K562 (cell line): ENCODE data around the gene CFDP1. TPM values are rescaled to one million over a fixed set of nuclear protein-coding genes. Genes with fewer than 3 reads are reported as not detected.

Experiments used
- ATAC-seq: fragments of 200-7000 bp; cut with Tn5 transposase; 3 replicates; pipeline ENCODE4 v1.9.1; 2020; ENCODE audit warnings: moderate library complexity
- BruUV-seq: library from RNA; stranded (reverse); fragments of 400-500 nt; replicated peaks from 2 replicates; lab custom pipeline; 2021; lab: Mats Ljungman, UMichigan
- CTCF ChIA-PET: fragments of 300-600 bp; formaldehyde crosslinking; extraction: SDS; loops from one replicate; lab custom pipeline; 2021; ENCODE audit warnings: low intra/inter-chr PET ratio; lab: Yijun Ruan, JAX
- POLR2A ChIA-PET: fragments of 300-600, 350-650 bp; sonication (Branson Sonifier 250); formaldehyde crosslinking; extraction: SDS; loops from one replicate; lab custom pipeline; 2021; ENCODE audit warnings: antibody characterized with exemption, inconsistent platforms; lab: Yijun Ruan, JAX
- DNase-seq, 4 experiments: peaks; one replicate each; pipeline versions ENCODE4 v3.0.0 to v3.0.0-alpha.2; 2011 to 2018; ENCODE audit warnings: low spot score in 3 of 4, mixed read lengths in 3 of 4; ENCODE audit errors: extremely low read depth in 1 of 4
- FAIRE-seq: peaks from 2 replicates; lab custom pipeline; 2011; peaks lifted over from hg19 to GRCh38; lab: Jason Lieb, UNC
- H2AFZ ChIP-seq: 2 replicates; pipeline ENCODE4 v1.6.0; 2011; ENCODE audit warnings: low read depth, low read length, control low read depth, inconsistent platforms
- H3K27ac ChIP-seq: fragments of 200-600 bp; 3 replicates; pipeline ENCODE4 v1.8.0; 2011; ENCODE audit warnings: low read depth, mild to moderate bottlenecking, control low read depth, inconsistent platforms, low read length, moderate library complexity, mixed read lengths; ENCODE audit errors: extremely low read depth
- H3K27me3 ChIP-seq, 2 experiments: fragments of 300-600 bp in 1 of 2; 2 replicates in 1 of 2; 3 replicates in 1 of 2; pipeline versions ENCODE4 v1.6.0 to v1.8.0; 2011; ENCODE audit warnings: inconsistent platforms in 2 of 2, low read length in 2 of 2, mild to moderate bottlenecking in 1 of 2, mixed read lengths in 1 of 2, moderate library complexity in 1 of 2; ENCODE audit not compliant: control insufficient read depth in 2 of 2, insufficient read depth in 2 of 2
- H3K36me3 ChIP-seq: fragments of 300-600 bp; 3 replicates; pipeline ENCODE4 v1.8.0; 2011; ENCODE audit warnings: mild to moderate bottlenecking, low read length, inconsistent platforms; ENCODE audit not compliant: control insufficient read depth, insufficient read depth
- H3K4me1 ChIP-seq, 2 experiments: fragments of 200-600 bp in 1 of 2; replicated peaks in 1 of 2; 2 replicates in 1 of 2; 3 replicates in 1 of 2; pipeline versions ENCODE4 v1.5.1 to v1.8.0; 2011; ENCODE audit warnings: inconsistent platforms in 2 of 2, low read length in 2 of 2, mild to moderate bottlenecking in 1 of 2, mixed read lengths in 1 of 2, moderate library complexity in 1 of 2; ENCODE audit not compliant: control insufficient read depth in 2 of 2, insufficient read depth in 2 of 2
- H3K4me2 ChIP-seq: 2 replicates; pipeline ENCODE4 v1.6.1; 2011; ENCODE audit warnings: low read length, control low read depth, inconsistent platforms, mixed read lengths; ENCODE audit not compliant: insufficient read depth
- H3K4me3 ChIP-seq: fragments of 200-600 bp; sonication (generic), shearing (Covaris generic); 2 replicates; pipeline ENCODE4 v1.5.1; 2016; ENCODE audit warnings: control low read depth, inconsistent platforms
- H3K79me2 ChIP-seq: fragments of 200-600 bp; 3 replicates; pipeline ENCODE4 v1.8.0; 2011; ENCODE audit warnings: low read length, inconsistent platforms; ENCODE audit not compliant: control insufficient read depth, insufficient read depth
- H3K9ac ChIP-seq, 2 experiments: 2 replicates each; pipeline versions ENCODE4 v1.6.0 to v1.6.1; 2011; ENCODE audit warnings: low read depth in 2 of 2, low read length in 2 of 2, control low read depth in 1 of 2, inconsistent platforms in 1 of 2, mild to moderate bottlenecking in 1 of 2, mixed read lengths in 1 of 2; ENCODE audit not compliant: insufficient read depth in 1 of 2
- H3K9me1 ChIP-seq: one replicate; pipeline ENCODE4 v1.6.0; 2011; ENCODE audit warnings: inconsistent platforms, mild to moderate bottlenecking, low read length, moderate library complexity; ENCODE audit not compliant: control insufficient read depth, insufficient read depth
- H3K9me3 ChIP-seq: replicated peaks from 2 replicates; pipeline ENCODE4 v1.5.1; 2011; ENCODE audit warnings: low read depth, low read length, inconsistent platforms; ENCODE audit not compliant: control insufficient read depth, insufficient read depth
- H4K20me1 ChIP-seq: replicated peaks from 2 replicates; pipeline ENCODE4 v1.6.1; 2011; ENCODE audit warnings: low read length, inconsistent platforms, mixed read lengths; ENCODE audit not compliant: control insufficient read depth, insufficient read depth
- DLX4 ChIP-seq: fragments of 250-450 bp; sonication (Bioruptor Pico); IDR thresholded peaks from 2 replicates; pipeline ENCODE4 v1.6.1; 2021; ENCODE audit warnings: mild to moderate bottlenecking
- DMBX1 ChIP-seq: fragments of 250-450 bp; sonication (Bioruptor Pico); IDR thresholded peaks from 2 replicates; pipeline ENCODE4 v1.8.0; 2022; ENCODE audit warnings: inconsistent platforms, mild to moderate bottlenecking, moderate library complexity, borderline replicate concordance
- ELF1 ChIP-seq: fragments of 200-800 bp; sonication (Bioruptor generic); IDR thresholded peaks from 2 replicates; pipeline ENCODE4 v1.6.1; 2016; ENCODE audit warnings: missing genetic modification characterization, missing compliant biosample characterization
- FOXJ2 ChIP-seq: fragments of 200-800 bp; sonication (Bioruptor generic); IDR thresholded peaks from 2 replicates; pipeline ENCODE4 v1.6.1; 2016; ENCODE audit warnings: missing genetic modification characterization, missing compliant biosample characterization
- HNRNPL ChIP-seq: fragments of 200-400 bp; formaldehyde crosslinking; IDR thresholded peaks from 2 replicates; pipeline ENCODE4 v1.6.1; 2017; ENCODE audit warnings: low read depth, mild to moderate bottlenecking, low read length
- MAX ChIP-seq: sonication (generic); formaldehyde crosslinking; IDR thresholded peaks from 2 replicates; pipeline ENCODE4 v1.9.0; 2022; ENCODE audit warnings: mild to moderate bottlenecking, missing genetic modification reagents
- MBD2 ChIP-seq: sonication (generic); IDR thresholded peaks from 2 replicates; pipeline ENCODE4 v1.6.1; 2016; ENCODE audit warnings: low read depth, borderline replicate concordance
- MTA1 ChIP-seq: fragments of 450-650 bp; IDR thresholded peaks from 2 replicates; pipeline ENCODE4 v1.6.1; 2017; ENCODE audit warnings: borderline replicate concordance
- PTRF ChIP-seq: fragments of 450-650 bp; IDR thresholded peaks from 2 replicates; pipeline ENCODE4 v1.6.1; 2016; ENCODE audit warnings: mild to moderate bottlenecking, missing genetic modification characterization, missing compliant biosample characterization
- RBFOX2 ChIP-seq: fragments of 200-400 bp; formaldehyde crosslinking; IDR thresholded peaks from 2 replicates; pipeline ENCODE4 v1.6.1; 2017; ENCODE audit warnings: low read depth, mild to moderate bottlenecking, low read length, moderate library complexity
- RFX5 ChIP-seq: IDR thresholded peaks from 2 replicates; pipeline ENCODE4 v1.6.1; 2011; ENCODE audit warnings: low read depth, mild to moderate bottlenecking, improper control_type of control experiment, low read length
- RNF2 ChIP-seq: sonication (generic); IDR thresholded peaks from 2 replicates; pipeline ENCODE4 v1.6.1; 2016
- XRCC4 ChIP-seq: IDR thresholded peaks from one replicate; pipeline ENCODE4 v1.6.1; 2011; ENCODE audit not compliant: insufficient read depth, insufficient read length; ENCODE audit errors: extremely low read depth
- ZBTB1 ChIP-seq: sonication (generic); formaldehyde crosslinking; IDR thresholded peaks from 2 replicates; pipeline ENCODE4 v1.8.1; 2023; ENCODE audit warnings: missing genetic modification reagents, low read depth, mild to moderate bottlenecking, borderline replicate concordance
- ZNF354B ChIP-seq: fragments of 250-450 bp; sonication (Bioruptor Pico); IDR thresholded peaks from 2 replicates; pipeline ENCODE4 v1.4.0; 2020
- ZNF79 ChIP-seq: fragments of 250-450 bp; sonication (Bioruptor Pico); IDR thresholded peaks from 2 replicates; pipeline ENCODE4 v1.4.0; 2020; ENCODE audit warnings: low read depth, mild to moderate bottlenecking, moderate library complexity
- ZSCAN29 ChIP-seq: fragments of 450-650 bp; IDR thresholded peaks from 2 replicates; pipeline ENCODE4 v1.6.1; 2017
- WGBS: fragments of 100-300 bp; shearing (Covaris generic); methylation state at CpG from one replicate; pipeline ENCODE4 v1.1.6; 2016; ENCODE audit warnings: low coverage, mixed read lengths; ENCODE audit not compliant: insufficient coverage; ENCODE audit errors: missing lambda C conversion rate; 5-methylcytosine and 5-hydroxymethylcytosine counted together
- in situ Hi-C: fragments of 300-500 bp; cut with MboI; formaldehyde crosslinking; loops from 4 replicates; pipeline ENCODE4 v1.15.0; 2018; ENCODE audit warnings: inconsistent platforms, mixed read lengths
- intact Hi-C: fragments of 100-400 bp; cut with micrococcal nuclease; formaldehyde crosslinking; loops from 2 replicates; pipeline ENCODE4 v1.14.2; 2022
- polyA plus RNA-seq, 8 experiments: library from polyadenylated mRNA; depleted of rRNA in 4 of 8; stranded (reverse) in 5 of 8; unstranded in 3 of 8; fragments of >200 nt; fragmentation: Nextera tagmentation in 2 of 8; fragmentation: Illumina TruSeq in 1 of 8; extraction: Ambion mirVana in 2 of 8; extraction: Trizol in 1 of 8; gene quantifications; 2 replicates each; pipeline versions ENCODE4 v1.2.1 to v1.2.3, GENCODE V29; 2011 to 2014; ENCODE audit warnings: inconsistent platforms in 1 of 8, missing spikeins in 1 of 8
- total RNA-seq, 7 experiments: library from RNA; depleted of rRNA in 6 of 7; stranded (reverse); fragments of >200 nt in 6 of 7; fragmentation: Illumina TruSeq in 2 of 7; extraction: Trizol in 2 of 7; gene quantifications; 2 replicates each; pipeline versions ENCODE4 v1.2.1 to v1.2.3, GENCODE V29; 2011 to 2021; ENCODE audit warnings: low replicate concordance in 1 of 7
- TF ChIP-seq, protein P1 (sequence below), 3 experiments: fragments of 200-800 bp in 1 of 3; sonication (Bioruptor generic) in 1 of 3; sonication (generic) in 1 of 3; formaldehyde crosslinking in 1 of 3; IDR thresholded peaks; 2 replicates each; pipeline versions ENCODE4 v1.6.1 to v1.8.0; 2016 to 2022; ENCODE audit warnings: mild to moderate bottlenecking in 2 of 3, missing compliant biosample characterization in 2 of 3, missing genetic modification characterization in 2 of 3, missing genetic modification reagents in 1 of 3

CFDP1 gene
- total and polyA plus RNA-seq, 9 of the 15 experiments (the other 6 are each of a cell fraction or from before 2014, with no cell fraction given) = 31.5 to 78.4 (median 61.7) TPM

GRCh38 chr16:75288596-75289120 is 144.6 kb downstream of the CFDP1 start:
- Histone ChIP-seq H3K36me3 (peaks cover 30% of the 10 kb centered on the region; the same call in 2 of the 3 replicates), H3K9me3 (no peaks in the 10 kb centered on the region), H2AFZ (no peak overlapping the region), H3K9ac (peak overlapping the region in 1 of 2 experiments; percentile 61; a peak in 1 of 4 replicates), H3K4me1 (peaks cover 15 to 21% of the 10 kb centered on the region in 2 experiments), H3K9me1 (no peaks in the 10 kb centered on the region), H3K4me2 (no peak overlapping the region), H3K27me3 (no peaks in the 10 kb centered on the region), H3K79me2 (no peaks in the 10 kb centered on the region), H3K4me3 (no peak overlapping the region), H3K27ac (no peak overlapping the region), H4K20me1 (peaks cover 7% of the 10 kb centered on the region; the same call in 1 of the 2 replicates)
- POLR2A ChIA-PET = interaction anchor here (0.7 to 1.6 kb wide), 3 partner anchors 10 to 311 kb away, joined by 3 to 5 read pairs (median 3); no protein-coding TSS in a partner anchor
- FAIRE-seq = no peak
- in situ Hi-C loops = no loop called here
- BruUV-seq = no TSS peak
- ATAC-seq = no peak; the same call in 2 of the 3 replicates
- 76% methylated on average over 8 of the region's 10 CpGs for WGBS
- CTCF ChIA-PET = no interaction called here
- TF ChIP-seq MAX (CRISPR knock-in tag) (peak; percentile 68), FOXJ2 (tag) (no peak), XRCC4 (no peak), ELF1 (tag) (no peak), ZSCAN29 (no peak), ZBTB1 (CRISPR knock-in tag) (peak; percentile 72; the same call in 1 of the 2 replicates), MTA1 (no peak), PTRF (tag) (no peak), DLX4 (CRISPR knock-in tag) (no peak), RBFOX2 (no peak), MBD2 (no peak), DMBX1 (CRISPR knock-in tag) (no peak), ZNF354B (CRISPR knock-in tag) (no peak), RFX5 (no peak), RNF2 (no peak), ZNF79 (no peak), HNRNPL (no peak)
- TF ChIP-seq, protein P1, sequence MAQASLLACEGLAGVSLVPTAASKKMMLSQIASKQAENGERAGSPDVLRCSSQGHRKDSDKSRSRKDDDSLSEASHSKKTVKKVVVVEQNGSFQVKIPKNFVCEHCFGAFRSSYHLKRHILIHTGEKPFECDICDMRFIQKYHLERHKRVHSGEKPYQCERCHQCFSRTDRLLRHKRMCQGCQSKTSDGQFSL (CRISPR knock-in tag; IDR thresholded peaks at IDR 0.05) = no peak
- TF ChIP-seq, protein P1 (tag; IDR thresholded peaks at IDR 0.05) = no peak
- intact Hi-C loops = no loop called here
- no peak for DNase-seq
